Prostate gland (tissue), 2 donors: ENCODE measurements around the gene ARMC7. TPM values are rescaled to one million over a fixed set of nuclear protein-coding genes. Genes with fewer than 3 reads are reported as not detected.
"Not testable (repeated sequence)": the region's sequence is repeated elsewhere in the genome, so short reads cannot be mapped to it uniquely, and the experiment has no call there.

Source experiments
- DNase-seq: peaks from one replicate; pipeline ENCODE4 v3.0.0-alpha.2; 2019; ENCODE audit warnings: low spot score
- H3K27ac ChIP-seq, 2 donors: fragments of 200-600 bp; sonication (generic); 2 replicates each; pipeline ENCODE4 v1.5.1; 2017 to 2019
- H3K27me3 ChIP-seq: fragments of 200-600 bp; sonication (generic); replicated peaks from 2 replicates; pipeline ENCODE4 v1.5.1; 2019; ENCODE audit not compliant: insufficient read depth
- H3K36me3 ChIP-seq, 2 donors: fragments of 200-600 bp; sonication (generic); 1 replicate in 1 of 2; 2 replicates in 1 of 2; pipeline versions ENCODE4 v1.5.1 to v1.8.1; 2017 to 2019
- H3K4me1 ChIP-seq: fragments of 200-600 bp; sonication (generic); replicated peaks from 2 replicates; pipeline ENCODE4 v1.5.1; 2019
- H3K4me3 ChIP-seq, 2 donors: fragments of 200-600 bp; sonication (generic); 2 replicates each; pipeline ENCODE4 v1.5.1; 2017 to 2019
- H3K9me3 ChIP-seq: fragments of 200-600 bp; sonication (generic); 2 replicates; pipeline ENCODE4 v1.5.1; 2017
- CTCF ChIP-seq, 4 experiments: fragments of 200-600 bp in 2 of 4; fragments of 450-650 bp in 2 of 4; sonication (generic) in 2 of 4; IDR thresholded peaks; 1 replicate in 3 of 4; 2 replicates in 1 of 4; pipeline ENCODE4 v1.5.1; 2016 to 2019; ENCODE audit warnings: antibody characterized with exemption in 4 of 4, mild to moderate bottlenecking in 2 of 4, moderate library complexity in 2 of 4
- POLR2A ChIP-seq: fragments of 450-650 bp; IDR thresholded peaks from one replicate; pipeline ENCODE4 v1.6.1; 2016; ENCODE audit warnings: antibody characterized with exemption, mild to moderate bottlenecking
- POLR2AphosphoS5 ChIP-seq: sonication (generic); formaldehyde crosslinking; IDR thresholded peaks from one replicate; pipeline ENCODE4 v1.6.1; 2017; ENCODE audit warnings: antibody characterized with exemption
- WGBS: methylation state at CpG from one replicate; pipeline ENCODE4 v1.1.5; 2018; 5-methylcytosine and 5-hydroxymethylcytosine counted together
- intact Hi-C: fragments of 100-400 bp; cut with DNase I; formaldehyde crosslinking; loops from one replicate; pipeline ENCODE4 v1.14.2; 2022
- total RNA-seq, 2 donors: library from RNA; depleted of rRNA; stranded (reverse); fragments of >200 nt; gene quantifications; one replicate each; pipeline ENCODE4 v1.1.0, GENCODE V29; 2016

The ARMC7 gene
- total RNA-seq, 2 donors from 2014 or later = 13.6 to 15.1 TPM

- WGBS = 73% methylated on average over 6 of the region's 6 CpGs
- H3K27ac ChIP-seq = no peak overlapping the region
Measured at GRCh38 chr17:75065562-75066151, 44.1 kb upstream of the ARMC7 start.

GRCh38 chr17:75067856-75068255 lies 41.9 kb upstream of the ARMC7 start:
- peaks cover 6 to 11% of the 10 kb centered on the region in 2 donors for H3K36me3 ChIP-seq
- intact Hi-C loops = no loop called here
- WGBS = 51% methylated on average over 4 of the region's 4 CpGs
- no peak overlapping the region for H3K27ac ChIP-seq
- DNase-seq = no peak
- H3K4me3 ChIP-seq = no peak overlapping the region
- no peaks in the 10 kb centered on the region for H3K4me1 ChIP-seq
- no peak for TF ChIP-seq CTCF (IDR thresholded peaks at IDR 0.05)
- no peaks in the 10 kb centered on the region for H3K27me3 ChIP-seq
- H3K9me3 ChIP-seq = no peaks in the 10 kb centered on the region

More at GRCh38 chr17:75065562-75066151, 44.1 kb upstream of the ARMC7 start:
- intact Hi-C loops = no loop called here
- Histone ChIP-seq H3K4me3 (no peak overlapping the region), H3K9me3 (no peaks in the 10 kb centered on the region), H3K4me1 (no peaks in the 10 kb centered on the region), H3K36me3 (peaks cover 6 to 15% of the 10 kb centered on the region in 2 donors), H3K27me3 (no peaks in the 10 kb centered on the region)
- no peak for DNase-seq
- TF ChIP-seq POLR2A = no peak
- no peak for TF ChIP-seq POLR2AphosphoS5
- TF ChIP-seq CTCF (IDR thresholded peaks at IDR 0.05) = no peak

- no peak overlapping the region for H3K4me3 ChIP-seq
- H3K9me3 ChIP-seq = no peaks in the 10 kb centered on the region
- no peak for DNase-seq
- H3K27me3 ChIP-seq = no peaks in the 10 kb centered on the region
- H3K36me3 ChIP-seq = peaks cover 0 to 3% of the 10 kb centered on the region in 2 donors
- TF ChIP-seq CTCF (IDR thresholded peaks at IDR 0.05) (no peak), POLR2A (no peak), POLR2AphosphoS5 (no peak)
- no peaks in the 10 kb centered on the region for H3K4me1 ChIP-seq
- 81% methylated on average over 8 of the region's 8 CpGs for WGBS
- H3K27ac ChIP-seq = no peak overlapping the region
- intact Hi-C loops = no loop called here
Measured at GRCh38 chr17:75068750-75069149, 41.0 kb upstream of the ARMC7 start.

GRCh38 chr17:75069783-75070182 lies 40.0 kb upstream of the ARMC7 start:
- Histone ChIP-seq H3K9me3 (no peaks in the 10 kb centered on the region), H3K27me3 (no peaks in the 10 kb centered on the region), H3K27ac (no peak overlapping the region), H3K4me1 (no peaks in the 10 kb centered on the region), H3K36me3 (no peaks in the 10 kb centered on the region), H3K4me3 (no peak overlapping the region)
- DNase-seq = peak; percentile 31
- intact Hi-C loops = loop anchor here (5.0 kb wide), 1 partner anchor 43 kb away; no protein-coding TSS in a partner anchor
- no peak for TF ChIP-seq POLR2A
- no peak for TF ChIP-seq POLR2AphosphoS5
- TF ChIP-seq CTCF (IDR thresholded peaks at IDR 0.05) = peak in 2 of 4 experiments; percentile 39 to 59
- 83% methylated on average over 2 of the region's 2 CpGs for WGBS

- H3K36me3 ChIP-seq, H3K27ac ChIP-seq, DNase-seq, H3K9me3 ChIP-seq, H3K4me3 ChIP-seq, H3K27me3 ChIP-seq, H3K4me1 ChIP-seq: not testable (repeated sequence)
- intact Hi-C loops = loop anchor here (5.0 kb wide), 1 partner anchor 41 kb away; no protein-coding TSS in a partner anchor
- WGBS = 88% methylated on average over 8 of the region's 8 CpGs
Measured at GRCh38 chr17:75071478-75072271, 38.1 kb upstream of the ARMC7 start.

- H3K27ac ChIP-seq, H3K9me3 ChIP-seq, DNase-seq, H3K36me3 ChIP-seq, H3K27me3 ChIP-seq, H3K4me1 ChIP-seq, H3K4me3 ChIP-seq: not testable (repeated sequence)
- WGBS = 94% methylated on average over 5 of the region's 5 CpGs
- intact Hi-C loops = loop anchor here (5.0 kb wide), 1 partner anchor 39 kb away; no protein-coding TSS in a partner anchor
Measured at GRCh38 chr17:75072909-75073308, 36.9 kb upstream of the ARMC7 start.
